ENCODE measurements around the gene CCDC93.
A peak's percentile ranks its signal among the peaks of the same experiment; 100 is the strongest.

The CCDC93 gene

GRCh38 chr2:117917223-117917917 is 96.5 kb downstream of the CCDC93 start:
- DNase-seq (ENCODE audit: low spot score) = peak; percentile 18

DNA sequence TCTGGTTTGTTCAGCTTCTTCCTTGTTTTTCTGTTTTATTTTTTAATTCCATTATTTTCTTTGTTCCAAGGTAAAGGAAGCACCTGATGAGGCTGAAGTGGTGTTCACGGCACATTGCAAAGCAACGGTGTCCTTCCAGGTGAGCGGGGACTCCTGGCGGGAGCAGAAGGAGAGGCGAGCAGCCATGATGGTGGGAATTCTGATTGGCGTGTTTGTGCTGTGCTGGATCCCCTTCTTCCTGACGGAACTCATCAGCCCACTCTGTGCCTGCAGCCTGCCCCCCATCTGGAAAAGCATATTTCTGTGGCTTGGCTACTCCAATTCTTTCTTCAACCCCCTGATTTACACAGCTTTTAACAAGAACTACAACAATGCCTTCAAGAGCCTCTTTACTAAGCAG is 110.9 kb downstream of the CCDC93 start:
- no peak for DNase-seq (ENCODE audit: low spot score)

DNA sequence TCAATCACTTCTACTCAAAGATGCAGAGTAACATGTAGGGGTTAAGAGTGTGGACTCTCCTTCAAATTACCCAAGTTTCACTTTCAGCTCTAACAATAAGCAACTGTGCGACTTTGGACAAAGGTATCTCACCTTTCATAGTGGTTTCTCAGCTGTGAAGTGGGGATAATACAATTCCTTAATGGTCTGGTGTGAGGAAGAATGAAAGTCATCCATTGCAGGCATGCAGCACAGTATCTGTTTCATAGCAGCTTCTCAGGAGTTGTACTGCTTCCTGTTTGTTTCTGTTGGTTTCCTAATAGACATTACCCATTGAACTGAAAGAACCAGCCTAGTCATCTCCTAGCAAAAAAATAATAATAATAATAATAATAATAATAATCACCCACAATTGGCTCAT is 125.0 kb downstream of the CCDC93 start:
- no peak for DNase-seq (ENCODE audit: low spot score)

DNA sequence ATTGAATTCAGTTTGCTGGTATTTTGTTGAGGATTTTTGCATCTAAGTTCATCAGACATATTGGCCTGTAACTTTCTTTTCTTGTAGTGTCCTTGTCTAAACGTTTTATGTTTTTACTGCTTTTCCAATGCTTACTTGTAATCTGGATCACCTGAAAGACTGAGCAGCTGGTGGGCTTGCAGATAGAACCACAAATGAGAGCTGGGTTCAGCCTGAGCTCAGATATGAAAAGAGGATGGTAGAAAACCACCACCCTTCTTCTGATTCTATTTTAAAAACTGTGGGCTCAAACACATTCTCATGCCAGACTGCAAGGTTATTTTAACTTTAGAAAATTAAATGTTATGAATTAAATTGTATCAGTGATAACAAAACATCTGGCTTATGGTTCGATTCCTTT is 128.6 kb downstream of the CCDC93 start:
- no peak for DNase-seq (ENCODE audit: low spot score)

GRCh38 chr2:117879003-117879402 is 134.9 kb downstream of the CCDC93 start:
- DNase-seq (ENCODE audit: low spot score) = no peak

DNA sequence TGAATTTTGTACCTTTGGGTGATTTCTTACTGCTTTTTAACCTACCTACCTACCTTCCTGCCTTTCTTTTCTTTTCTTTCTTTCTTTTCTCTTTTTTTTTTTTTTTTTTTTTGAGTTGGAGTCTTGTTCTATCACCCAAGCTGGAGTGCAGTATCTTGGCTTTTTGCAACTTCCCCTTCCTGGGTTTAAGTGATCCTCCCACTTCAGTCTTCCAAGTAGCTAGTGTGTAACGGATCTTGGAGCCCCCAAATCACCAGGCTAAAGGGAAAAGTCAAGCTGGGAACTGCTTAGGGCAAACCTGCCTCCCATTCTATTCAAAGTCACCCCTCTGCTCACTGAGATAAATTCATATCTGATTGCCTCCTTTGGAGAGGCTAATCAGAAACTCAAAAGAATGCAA is 138.1 kb downstream of the CCDC93 start:
- DNase-seq (ENCODE audit: low spot score) = no peak

All from hepatic stellate cell (primary cell).